Hepatocyte (in vitro differentiated cells): ENCODE results near the gene ZNF804A.

Source experiments
- CTCF ChIP-seq: fragments of 200-600 bp; sonication (generic); IDR thresholded peaks from 2 replicates; pipeline ENCODE4 v1.5.1; 2016; ENCODE audit warnings: antibody characterized with exemption, mild to moderate bottlenecking; ENCODE audit not compliant: poor library complexity
- EZH2 ChIP-seq: fragments of 200-600 bp; sonication (generic); IDR thresholded peaks from 2 replicates; pipeline ENCODE4 v1.6.1; 2016; ENCODE audit warnings: antibody characterized with exemption, mild to moderate bottlenecking, borderline replicate concordance
- EZH2phosphoT487 ChIP-seq: fragments of 200-600 bp; sonication (generic); IDR thresholded peaks from one replicate; pipeline ENCODE4 v1.6.1; 2018; ENCODE audit warnings: antibody characterized with exemption, mild to moderate bottlenecking, low read depth, moderate library complexity; ENCODE audit not compliant: unreplicated experiment, severe bottlenecking

GRCh38 chr2:184814421-184814820, 216.1 kb downstream of the ZNF804A start:
- TF ChIP-seq CTCF (no peak), EZH2 (no peak), EZH2phosphoT487 (no peak)
